Measurements from ENCODE around the gene OLFML2A.

OLFML2A gene

DNA sequence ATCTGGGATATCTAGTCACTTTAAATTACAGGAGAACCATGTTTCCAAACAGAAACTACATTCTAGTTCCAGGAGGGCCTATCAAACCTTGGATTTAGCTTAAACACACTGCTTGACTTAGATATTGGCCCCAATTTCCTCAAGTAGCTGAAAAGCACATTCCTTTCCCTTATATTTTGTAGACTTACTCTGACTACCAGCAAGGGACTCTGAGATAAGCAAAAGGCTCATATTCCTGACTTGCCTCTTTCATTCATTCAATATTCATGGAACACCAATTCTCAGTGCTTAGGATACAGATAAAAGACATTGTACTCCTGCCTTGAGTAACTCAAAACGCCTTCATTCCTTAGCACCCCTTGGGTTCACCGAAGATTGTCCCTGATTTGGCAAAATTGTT, 17.6 kb upstream of the OLFML2A start:
- H3K4me2 ChIP-seq (ENCODE audit: low read length), result no peak overlapping the region
- no peaks in the 10 kb centered on the region for H3K27me3 ChIP-seq (ENCODE audit: control insufficient read depth, insufficient read depth, low read length)
- TF ChIP-seq CTCF (IDR thresholded peaks at IDR 0.05), result no peak
- H3K27ac ChIP-seq, result no peak overlapping the region
- no peak overlapping the region for H3K4me3 ChIP-seq (ENCODE audit: low read depth, low read length)
- no peak overlapping the region for H3K9ac ChIP-seq
- H3K36me3 ChIP-seq (ENCODE audit: control insufficient read depth, insufficient read depth, low read length), result no peaks in the 10 kb centered on the region
- no peak overlapping the region for H2AFZ ChIP-seq
- no peaks in the 10 kb centered on the region for H3K9me3 ChIP-seq (ENCODE audit: control insufficient read depth, low read length)
- peaks cover 2% of the 10 kb centered on the region for H3K79me2 ChIP-seq
- no peaks in the 10 kb centered on the region for H3K4me1 ChIP-seq

- no peak overlapping the region for H3K9ac ChIP-seq
- no peak for TF ChIP-seq CTCF (IDR thresholded peaks at IDR 0.05)
- H3K9me3 ChIP-seq (ENCODE audit: control insufficient read depth, low read length), result no peaks in the 10 kb centered on the region
- H2AFZ ChIP-seq, result no peak overlapping the region
- H3K27me3 ChIP-seq (ENCODE audit: control insufficient read depth, insufficient read depth, low read length), result no peaks in the 10 kb centered on the region
- no peak overlapping the region for H3K4me3 ChIP-seq (ENCODE audit: low read depth, low read length)
- peaks cover 2% of the 10 kb centered on the region for H3K79me2 ChIP-seq
- H3K4me2 ChIP-seq (ENCODE audit: low read length), result no peak overlapping the region
- no peak overlapping the region for H3K27ac ChIP-seq
- H3K36me3 ChIP-seq (ENCODE audit: control insufficient read depth, insufficient read depth, low read length), result no peaks in the 10 kb centered on the region
- H3K4me1 ChIP-seq, result no peaks in the 10 kb centered on the region
Measured at GRCh38 chr9:124760719-124761118, 16.2 kb upstream of the OLFML2A start.

- H3K4me2 ChIP-seq (ENCODE audit: low read length), result peak overlapping the region; percentile 23
- no peaks in the 10 kb centered on the region for H3K36me3 ChIP-seq (ENCODE audit: control insufficient read depth, insufficient read depth, low read length)
- no peak overlapping the region for H2AFZ ChIP-seq
- no peak overlapping the region for H3K27ac ChIP-seq
- H3K27me3 ChIP-seq (ENCODE audit: control insufficient read depth, insufficient read depth, low read length), result no peaks in the 10 kb centered on the region
- H3K4me3 ChIP-seq (ENCODE audit: low read depth, low read length), result no peak overlapping the region
- H3K9me3 ChIP-seq (ENCODE audit: control insufficient read depth, low read length), result no peaks in the 10 kb centered on the region
- no peak for TF ChIP-seq CTCF (IDR thresholded peaks at IDR 0.05)
- H3K9ac ChIP-seq, result no peak overlapping the region
- peaks cover 2% of the 10 kb centered on the region for H3K79me2 ChIP-seq
- H3K4me1 ChIP-seq, result no peaks in the 10 kb centered on the region
Measured at GRCh38 chr9:124761196-124761595, 15.7 kb upstream of the OLFML2A start.

- Histone ChIP-seq H3K4me3 (ENCODE audit: low read depth, low read length) (no peak overlapping the region), H3K27me3 (ENCODE audit: control insufficient read depth, insufficient read depth, low read length) (no peaks in the 10 kb centered on the region), H3K27ac (no peak overlapping the region), H2AFZ (no peak overlapping the region), H3K9ac (no peak overlapping the region), H3K9me3 (ENCODE audit: control insufficient read depth, low read length) (no peaks in the 10 kb centered on the region), H3K79me2 (peaks cover 2% of the 10 kb centered on the region), H3K4me1 (no peaks in the 10 kb centered on the region), H3K36me3 (ENCODE audit: control insufficient read depth, insufficient read depth, low read length) (no peaks in the 10 kb centered on the region), H3K4me2 (ENCODE audit: low read length) (no peak overlapping the region)
- no peak for TF ChIP-seq CTCF (IDR thresholded peaks at IDR 0.05)
Measured at GRCh38 chr9:124761710-124762109, 15.2 kb upstream of the OLFML2A start.

DNA sequence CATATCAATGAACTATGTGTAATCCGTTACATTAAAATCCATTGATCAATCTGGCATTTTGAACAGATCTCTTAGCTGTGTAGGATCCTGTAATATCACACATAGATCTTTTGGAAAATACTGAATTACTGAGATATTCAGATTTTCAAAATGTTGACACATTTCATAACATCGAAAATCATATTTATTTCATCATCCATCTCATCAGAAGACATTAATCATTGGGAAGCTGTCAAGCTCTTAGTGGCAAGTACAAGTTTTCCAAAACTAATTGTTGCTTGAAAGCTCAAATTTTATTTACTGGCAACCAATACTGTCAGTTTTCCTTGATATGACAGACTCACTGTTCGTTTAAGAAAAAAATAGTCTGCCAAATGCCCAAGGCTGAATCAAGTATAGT, 14.3 kb upstream of the OLFML2A start:
- no peaks in the 10 kb centered on the region for H3K4me1 ChIP-seq
- H3K4me2 ChIP-seq (ENCODE audit: low read length), result no peak overlapping the region
- no peak overlapping the region for H3K9ac ChIP-seq
- H3K4me3 ChIP-seq (ENCODE audit: low read depth, low read length), result no peak overlapping the region
- no peak for TF ChIP-seq CTCF (IDR thresholded peaks at IDR 0.05)
- H3K27me3 ChIP-seq (ENCODE audit: control insufficient read depth, insufficient read depth, low read length), result no peaks in the 10 kb centered on the region
- no peaks in the 10 kb centered on the region for H3K9me3 ChIP-seq (ENCODE audit: control insufficient read depth, low read length)
- no peak overlapping the region for H3K27ac ChIP-seq
- H2AFZ ChIP-seq, result no peak overlapping the region
- H3K79me2 ChIP-seq, result peaks cover 2% of the 10 kb centered on the region
- no peaks in the 10 kb centered on the region for H3K36me3 ChIP-seq (ENCODE audit: control insufficient read depth, insufficient read depth, low read length)

All from parathyroid adenoma (tissue), 2 donors.